ENCODE measurements around the gene MBP.

The MBP gene

DNA sequence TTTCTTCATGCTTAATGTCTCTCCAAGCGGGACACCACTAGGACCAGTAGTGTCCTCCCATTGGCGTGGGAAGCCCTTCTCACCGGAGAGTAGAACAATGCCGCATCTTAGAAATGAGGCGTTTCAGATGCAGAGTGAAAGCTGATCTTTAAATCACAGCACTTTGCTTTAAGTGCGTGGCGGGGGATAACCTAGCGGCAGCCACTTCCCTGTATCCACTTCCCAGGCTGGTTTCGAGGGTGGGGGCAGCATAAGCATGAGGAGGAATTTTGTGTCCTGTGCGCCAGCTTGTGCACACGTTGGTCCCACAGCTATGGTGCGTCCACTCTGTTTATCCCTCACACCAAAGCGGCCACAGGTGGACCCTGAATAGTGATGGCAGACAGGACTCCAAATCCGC lies 63.1 kb downstream of the MBP start:
- H3K4me1 ChIP-seq (ENCODE audit: control extremely low read depth in 1 of 4, control insufficient read depth in 4 of 4, insufficient read depth in 4 of 4, low read length in 3 of 4): peaks cover 39 to 73% (median 57%) of the 10 kb centered on the region in 4 experiments
- CTCF ChIA-PET: interaction anchor here (0.6 to 10.2 kb wide), 18 partner anchors 9 to 142 kb away, joined by 3 to 90 read pairs (median 7); no protein-coding TSS in a partner anchor
- no peak for DNase-seq
- no peaks in the 10 kb centered on the region for H3K27me3 ChIP-seq (replicated peaks in 2 of 5; ENCODE audit: control insufficient read depth in 4 of 5, insufficient read depth in 5 of 5, low read length in 4 of 5)
- WGBS (ENCODE audit: insufficient coverage): 92% methylated on average over 10 of the region's 14 CpGs
- H3K36me3 ChIP-seq (ENCODE audit: control insufficient read depth in 4 of 4, insufficient read depth in 4 of 4, low read length in 3 of 4): peaks cover 2 to 28% (median 8%) of the 10 kb centered on the region in 4 experiments
- peak overlapping the region in 1 of 2 experiments; percentile 49 for H3K27ac ChIP-seq (ENCODE audit: insufficient read depth in 1 of 2, low read depth in 1 of 2, low read length in 2 of 2, poor library complexity in 1 of 2, severe bottlenecking in 2 of 2)
- no peaks in the 10 kb centered on the region for H3K9me3 ChIP-seq (ENCODE audit: control extremely low read depth in 1 of 5, control insufficient read depth in 4 of 5, insufficient read depth in 2 of 5, low read depth in 1 of 5, low read length in 4 of 5)
- POLR2A ChIA-PET: interaction anchor here (1.5 kb wide), 1 partner anchor 14 kb away, joined by 4 read pairs; no protein-coding TSS in a partner anchor
- no peak overlapping the region for H3K4me3 ChIP-seq (ENCODE audit: control insufficient read depth in 1 of 7, extremely low read depth in 1 of 7, insufficient read depth in 4 of 7, low read depth in 2 of 7, low read length in 6 of 7)

DNA sequence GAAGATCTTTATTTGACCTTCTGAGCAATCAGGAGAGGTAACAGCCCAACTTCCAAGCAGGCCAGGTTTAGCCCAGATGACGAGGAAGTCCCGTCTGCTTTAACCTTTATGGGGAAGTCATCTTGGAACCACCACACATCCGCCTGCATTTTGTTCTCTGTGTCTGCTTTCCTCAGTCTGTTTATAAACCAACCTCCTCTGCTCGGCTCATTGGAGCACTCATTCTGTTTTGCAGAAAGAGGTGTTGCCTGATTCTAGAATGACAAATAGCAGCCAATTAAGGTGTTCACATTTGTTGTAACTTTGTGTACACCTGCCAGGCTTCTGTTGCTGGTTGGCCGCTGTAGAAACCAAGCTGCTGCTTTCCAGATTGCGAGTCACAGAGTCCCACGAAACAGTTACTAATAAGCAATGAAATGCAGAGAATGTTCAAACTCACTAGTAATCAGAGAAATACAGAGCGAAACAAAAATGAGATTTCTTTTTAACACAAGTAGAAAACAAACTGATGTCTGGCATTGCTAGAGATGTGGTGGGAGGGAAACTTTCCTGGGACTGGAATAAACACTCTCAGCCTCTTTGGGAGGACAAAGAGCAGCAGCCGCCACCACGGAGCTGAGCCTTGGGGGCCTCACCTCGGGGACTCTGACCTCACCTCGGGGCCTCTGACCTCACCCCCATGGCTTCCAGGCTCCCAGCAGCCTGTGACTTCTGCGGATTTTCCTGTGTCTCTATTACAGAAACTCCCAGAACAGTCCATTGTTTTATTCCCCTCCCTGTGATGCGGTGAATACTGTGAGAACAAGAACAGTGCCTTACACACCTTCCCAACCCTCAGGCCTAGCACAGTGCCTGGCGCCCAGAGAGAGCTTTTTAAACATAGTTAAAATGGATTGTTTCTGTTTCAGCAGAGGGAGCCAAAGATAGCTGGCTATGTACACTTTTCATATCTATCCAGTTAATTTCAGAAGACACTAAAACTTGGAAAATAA lies 64.0 kb downstream of the MBP start:
- peak in 2 of 3 donors; percentile 84 to 88 for DNase-seq
- Histone ChIP-seq H3K4me1 (ENCODE audit: control extremely low read depth in 1 of 4, control insufficient read depth in 4 of 4, insufficient read depth in 4 of 4, low read length in 3 of 4) (peaks cover 47 to 82% (median 62%) of the 10 kb centered on the region in 4 experiments), H3K27me3 (replicated peaks in 2 of 5; ENCODE audit: control insufficient read depth in 4 of 5, insufficient read depth in 5 of 5, low read length in 4 of 5) (no peaks in the 10 kb centered on the region), H3K36me3 (ENCODE audit: control insufficient read depth in 4 of 4, insufficient read depth in 4 of 4, low read length in 3 of 4) (peaks cover under 1 to 29% (median 8%) of the 10 kb centered on the region in 4 experiments), H3K4me3 (ENCODE audit: control insufficient read depth in 1 of 7, extremely low read depth in 1 of 7, insufficient read depth in 4 of 7, low read depth in 2 of 7, low read length in 6 of 7) (peak overlapping the region in 2 of 7 experiments; percentile 36 to 54), H3K9me3 (ENCODE audit: control extremely low read depth in 1 of 5, control insufficient read depth in 4 of 5, insufficient read depth in 2 of 5, low read depth in 1 of 5, low read length in 4 of 5) (no peaks in the 10 kb centered on the region), H3K27ac (ENCODE audit: insufficient read depth in 1 of 2, low read depth in 1 of 2, low read length in 2 of 2, poor library complexity in 1 of 2, severe bottlenecking in 2 of 2) (peak overlapping the region; percentile 87 to 95)
- CTCF ChIA-PET: interaction anchor here (0.6 to 10.2 kb wide), 22 partner anchors 10 to 143 kb away, joined by 3 to 90 read pairs (median 7); no protein-coding TSS in a partner anchor
- 33% methylated on average over 10 of the region's 15 CpGs for WGBS (ENCODE audit: insufficient coverage)
- POLR2A ChIA-PET: interaction anchor here (0.6 to 1.5 kb wide), 2 partner anchors 13 to 61 kb away, joined by 4 read pairs; no protein-coding TSS in a partner anchor

GRCh38 chr18:77067291-77068061 lies 65.1 kb downstream of the MBP start:
- 6% methylated on average over 7 of the region's 14 CpGs for WGBS (ENCODE audit: insufficient coverage)
- no peaks in the 10 kb centered on the region for H3K27me3 ChIP-seq (replicated peaks in 2 of 5; ENCODE audit: control insufficient read depth in 4 of 5, insufficient read depth in 5 of 5, low read length in 4 of 5)
- no peaks in the 10 kb centered on the region for H3K9me3 ChIP-seq (ENCODE audit: control extremely low read depth in 1 of 5, control insufficient read depth in 4 of 5, insufficient read depth in 2 of 5, low read depth in 1 of 5, low read length in 4 of 5)
- ChIA-PET CTCF (interaction anchor here (0.9 to 10.2 kb wide), 21 partner anchors 8 to 144 kb away, joined by 3 to 90 read pairs (median 7); no protein-coding TSS in a partner anchor), POLR2A (interaction anchor here (0.6 to 1.6 kb wide), 7 partner anchors 12 to 1868 kb away, joined by 3 to 6 read pairs (median 3); partner anchors contain the start of gene MBP)
- H3K27ac ChIP-seq (ENCODE audit: insufficient read depth in 1 of 2, low read depth in 1 of 2, low read length in 2 of 2, poor library complexity in 1 of 2, severe bottlenecking in 2 of 2): peak overlapping the region; percentile 87 to 95
- H3K36me3 ChIP-seq (ENCODE audit: control insufficient read depth in 4 of 4, insufficient read depth in 4 of 4, low read length in 3 of 4): peaks cover 0 to 39% (median 8%) of the 10 kb centered on the region in 4 experiments
- H3K4me1 ChIP-seq (ENCODE audit: control extremely low read depth in 1 of 4, control insufficient read depth in 4 of 4, insufficient read depth in 4 of 4, low read length in 3 of 4): peaks cover 57 to 91% (median 74%) of the 10 kb centered on the region in 4 experiments
- peak; percentile 70 to 93 (median 87) for DNase-seq
- H3K4me3 ChIP-seq (ENCODE audit: control insufficient read depth in 1 of 7, extremely low read depth in 1 of 7, insufficient read depth in 4 of 7, low read depth in 2 of 7, low read length in 6 of 7): peak overlapping the region in 4 of 7 experiments; percentile 22 to 54 (median 42)

- ChIA-PET POLR2A (interaction anchor here (0.6 to 1.6 kb wide), 4 partner anchors 12 to 1867 kb away, joined by 3 to 6 read pairs (median 3); no protein-coding TSS in a partner anchor), CTCF (interaction anchor here (0.9 to 10.2 kb wide), 17 partner anchors 9 to 145 kb away, joined by 3 to 90 read pairs (median 7); no protein-coding TSS in a partner anchor)
- peaks cover 0 to 46% (median 8%) of the 10 kb centered on the region in 4 experiments for H3K36me3 ChIP-seq (ENCODE audit: control insufficient read depth in 4 of 4, insufficient read depth in 4 of 4, low read length in 3 of 4)
- H3K27me3 ChIP-seq (replicated peaks in 2 of 5; ENCODE audit: control insufficient read depth in 4 of 5, insufficient read depth in 5 of 5, low read length in 4 of 5): no peaks in the 10 kb centered on the region
- no peak overlapping the region for H3K4me3 ChIP-seq (ENCODE audit: control insufficient read depth in 1 of 7, extremely low read depth in 1 of 7, insufficient read depth in 4 of 7, low read depth in 2 of 7, low read length in 6 of 7)
- peaks cover 61 to 95% (median 82%) of the 10 kb centered on the region in 4 experiments for H3K4me1 ChIP-seq (ENCODE audit: control extremely low read depth in 1 of 4, control insufficient read depth in 4 of 4, insufficient read depth in 4 of 4, low read length in 3 of 4)
- no peaks in the 10 kb centered on the region for H3K9me3 ChIP-seq (ENCODE audit: control extremely low read depth in 1 of 5, control insufficient read depth in 4 of 5, insufficient read depth in 2 of 5, low read depth in 1 of 5, low read length in 4 of 5)
- WGBS (ENCODE audit: insufficient coverage): 96% methylated on average over 7 of the region's 9 CpGs
- H3K27ac ChIP-seq (ENCODE audit: insufficient read depth in 1 of 2, low read depth in 1 of 2, low read length in 2 of 2, poor library complexity in 1 of 2, severe bottlenecking in 2 of 2): peak overlapping the region; percentile 87 to 95
- DNase-seq: no peak
Observed at GRCh38 chr18:77066689-77067088, 65.9 kb downstream of the MBP start.

GRCh38 chr18:77066101-77066500 lies 66.5 kb downstream of the MBP start:
- H3K4me3 ChIP-seq (ENCODE audit: control insufficient read depth in 1 of 7, extremely low read depth in 1 of 7, insufficient read depth in 4 of 7, low read depth in 2 of 7, low read length in 6 of 7): no peak overlapping the region
- CTCF ChIA-PET: interaction anchor here (1.0 to 10.2 kb wide), 13 partner anchors 10 to 146 kb away, joined by 3 to 90 read pairs (median 7); no protein-coding TSS in a partner anchor
- H3K27ac ChIP-seq (ENCODE audit: insufficient read depth in 1 of 2, low read depth in 1 of 2, low read length in 2 of 2, poor library complexity in 1 of 2, severe bottlenecking in 2 of 2): peak overlapping the region; percentile 87 to 95
- WGBS (ENCODE audit: insufficient coverage): 98% methylated on average over 9 of the region's 9 CpGs
- no peak for DNase-seq
- POLR2A ChIA-PET: interaction anchor here (0.7 to 1.9 kb wide), 3 partner anchors 10 to 65 kb away, joined by 3 to 11 read pairs (median 3); no protein-coding TSS in a partner anchor
- no peaks in the 10 kb centered on the region for H3K27me3 ChIP-seq (replicated peaks in 2 of 5; ENCODE audit: control insufficient read depth in 4 of 5, insufficient read depth in 5 of 5, low read length in 4 of 5)
- peaks cover 0 to 48% (median 10%) of the 10 kb centered on the region in 4 experiments for H3K36me3 ChIP-seq (ENCODE audit: control insufficient read depth in 4 of 4, insufficient read depth in 4 of 4, low read length in 3 of 4)
- H3K4me1 ChIP-seq (ENCODE audit: control extremely low read depth in 1 of 4, control insufficient read depth in 4 of 4, insufficient read depth in 4 of 4, low read length in 3 of 4): peaks cover 61 to 99% (median 88%) of the 10 kb centered on the region in 4 experiments
- H3K9me3 ChIP-seq (ENCODE audit: control extremely low read depth in 1 of 5, control insufficient read depth in 4 of 5, insufficient read depth in 2 of 5, low read depth in 1 of 5, low read length in 4 of 5): no peaks in the 10 kb centered on the region
